Karpas-422 (cell line): ENCODE measurements around the gene PRDM16. TPM values are rescaled to one million over a fixed set of nuclear protein-coding genes. Genes with fewer than 3 reads are reported as not detected.

Experiments used
- DNase-seq: peaks from one replicate; pipeline ENCODE4 v3.0.0-alpha.2; 2015
- H2AFZ ChIP-seq: fragments of 200-600 bp; sonication (generic); 2 replicates; pipeline ENCODE4 v1.6.1; 2014; ENCODE audit warnings: antibody characterized with exemption, low read length, mixed read lengths
- H3K27ac ChIP-seq: fragments of 200-600 bp; sonication (generic); 2 replicates; pipeline ENCODE4 v1.5.1; 2014; ENCODE audit warnings: mild to moderate bottlenecking, low read length, moderate library complexity
- H3K27me3 ChIP-seq: fragments of 200-600 bp; sonication (generic); 2 replicates; pipeline ENCODE4 v1.6.1; 2014; ENCODE audit warnings: low read length, mixed read lengths
- H3K36me3 ChIP-seq: fragments of 200-600 bp; sonication (generic); 2 replicates; pipeline ENCODE4 v1.6.1; 2014; ENCODE audit warnings: low read length, mixed read lengths; ENCODE audit not compliant: insufficient read depth
- H3K4me1 ChIP-seq: fragments of 200-600 bp; sonication (generic); 2 replicates; pipeline ENCODE4 v1.6.1; 2014; ENCODE audit warnings: mild to moderate bottlenecking, low read length, mixed read lengths
- H3K4me2 ChIP-seq: fragments of 200-600 bp; sonication (generic); 2 replicates; pipeline ENCODE4 v1.6.1; 2014; ENCODE audit warnings: low read length, low read depth, mild to moderate bottlenecking; ENCODE audit not compliant: poor library complexity, severe bottlenecking
- H3K4me3 ChIP-seq: fragments of 200-600 bp; sonication (generic); 2 replicates; pipeline ENCODE4 v1.5.1; 2014; ENCODE audit warnings: mild to moderate bottlenecking, antibody characterized with exemption, low read length, mixed read lengths
- H3K79me2 ChIP-seq: fragments of 200-600 bp; sonication (generic); 2 replicates; pipeline ENCODE4 v1.6.1; 2014; ENCODE audit warnings: mild to moderate bottlenecking, low read length, mixed read lengths
- H3K9ac ChIP-seq: fragments of 200-600 bp; sonication (generic); 2 replicates; pipeline ENCODE4 v1.6.0; 2014; ENCODE audit warnings: low read length
- H3K9me2 ChIP-seq: fragments of 200-600 bp; sonication (generic), shearing (Covaris generic); replicated peaks from 2 replicates; pipeline ENCODE4 v1.6.0; 2014; ENCODE audit warnings: mild to moderate bottlenecking, low read length, moderate library complexity; ENCODE audit not compliant: insufficient read depth
- H3K9me3 ChIP-seq: fragments of 300-700, 200-600 bp; sonication (generic); 2 replicates; pipeline ENCODE4 v1.6.1; 2014; ENCODE audit warnings: low read length, mixed read lengths
- H4K20me1 ChIP-seq: fragments of 200-600 bp; sonication (generic); 2 replicates; pipeline ENCODE4 v1.6.1; 2014; ENCODE audit warnings: mild to moderate bottlenecking, antibody characterized with exemption, low read length, low read depth; ENCODE audit not compliant: insufficient read depth
- total RNA-seq: library from RNA; depleted of rRNA; stranded (reverse); fragments of >200 nt; shearing (Covaris generic); gene quantifications from 2 replicates; pipeline ENCODE4 v1.2.3, GENCODE V29; 2014; ENCODE audit warnings: low replicate concordance

The PRDM16 gene
- total RNA-seq, 1 experiment from 2014 or later = not detected

DNA sequence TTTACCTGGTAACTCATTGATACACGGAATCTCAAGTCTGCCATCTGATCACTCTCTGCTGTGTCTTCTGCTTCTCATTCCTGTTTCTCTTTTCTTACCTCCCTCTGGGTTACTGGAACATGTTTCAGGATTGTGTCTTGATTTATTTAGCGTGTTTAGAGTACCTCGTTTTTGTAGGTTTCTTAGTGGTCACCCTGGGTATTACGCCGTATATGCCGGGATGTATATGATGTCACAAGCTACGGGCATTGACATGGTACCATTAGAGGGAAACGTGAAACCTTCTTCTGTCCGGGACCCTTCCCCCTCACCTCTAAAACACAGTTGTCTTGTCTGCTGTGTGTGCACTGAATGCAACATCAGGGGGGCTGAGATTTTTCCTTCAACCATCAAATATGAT is 45.0 kb upstream of the PRDM16 start:
- Histone ChIP-seq H3K9me3 (no peaks in the 10 kb centered on the region), H4K20me1 (no peaks in the 10 kb centered on the region), H3K27me3 (no peaks in the 10 kb centered on the region), H3K4me1 (no peaks in the 10 kb centered on the region), H3K79me2 (no peaks in the 10 kb centered on the region), H3K36me3 (no peaks in the 10 kb centered on the region), H3K9ac (no peak overlapping the region), H3K27ac (no peak overlapping the region), H3K4me2 (no peak overlapping the region), H3K9me2 (no peaks in the 10 kb centered on the region), H2AFZ (no peak overlapping the region), H3K4me3 (no peak overlapping the region)
- DNase-seq = no peak

DNA sequence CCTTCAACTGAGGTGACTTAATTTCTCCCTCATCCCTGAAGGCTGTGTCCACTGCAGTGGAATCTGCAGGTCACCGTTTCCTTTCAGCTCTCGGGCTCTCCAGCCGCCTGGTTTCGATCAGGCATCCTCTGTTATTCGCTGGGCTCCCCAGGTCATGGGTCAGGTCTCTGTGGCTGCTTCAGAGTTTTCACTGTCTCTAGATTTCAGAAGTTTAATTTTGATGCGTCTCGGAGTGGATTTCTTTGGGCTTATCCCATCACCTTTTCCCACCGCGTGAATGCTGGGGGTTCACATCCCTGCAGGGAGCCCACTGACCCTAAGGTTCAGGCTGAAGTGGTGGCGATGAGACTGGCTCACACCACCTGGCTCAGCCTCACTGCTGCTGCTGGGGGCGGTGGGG is 44.4 kb upstream of the PRDM16 start:
- Histone ChIP-seq H3K27me3 (no peaks in the 10 kb centered on the region), H3K9me3 (no peaks in the 10 kb centered on the region), H3K36me3 (no peaks in the 10 kb centered on the region), H3K79me2 (no peaks in the 10 kb centered on the region), H3K4me3 (no peak overlapping the region), H3K4me1 (no peaks in the 10 kb centered on the region), H3K27ac (no peak overlapping the region), H3K9me2 (no peaks in the 10 kb centered on the region), H2AFZ (no peak overlapping the region), H3K9ac (no peak overlapping the region), H3K4me2 (no peak overlapping the region), H4K20me1 (no peaks in the 10 kb centered on the region)
- no peak for DNase-seq

DNA sequence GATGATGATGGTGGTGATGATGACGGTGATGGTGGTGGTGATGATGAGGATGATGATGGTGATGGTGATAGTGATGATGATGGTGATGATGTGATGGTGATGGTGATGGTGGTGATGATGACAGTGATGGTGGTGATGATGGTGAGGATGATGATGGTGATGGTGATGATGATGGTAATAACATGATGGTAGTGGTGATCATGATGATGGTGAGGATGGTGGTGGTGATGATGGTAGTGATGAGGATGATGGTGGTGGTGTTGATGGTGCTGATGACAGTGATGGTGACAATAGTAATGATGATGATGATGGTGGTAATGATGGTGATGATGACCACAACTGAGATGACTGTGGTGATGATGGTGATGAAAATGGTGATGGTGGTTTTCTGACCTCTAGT is 42.9 kb upstream of the PRDM16 start:
- Histone ChIP-seq H3K36me3 (no peaks in the 10 kb centered on the region), H3K9me3 (no peaks in the 10 kb centered on the region), H3K27me3 (no peaks in the 10 kb centered on the region), H3K4me2 (no peak overlapping the region), H2AFZ (no peak overlapping the region), H3K9me2 (no peaks in the 10 kb centered on the region), H3K4me3 (no peak overlapping the region), H3K79me2 (no peaks in the 10 kb centered on the region), H3K9ac (no peak overlapping the region), H3K27ac (no peak overlapping the region), H3K4me1 (no peaks in the 10 kb centered on the region), H4K20me1 (no peaks in the 10 kb centered on the region)
- no peak for DNase-seq

DNA sequence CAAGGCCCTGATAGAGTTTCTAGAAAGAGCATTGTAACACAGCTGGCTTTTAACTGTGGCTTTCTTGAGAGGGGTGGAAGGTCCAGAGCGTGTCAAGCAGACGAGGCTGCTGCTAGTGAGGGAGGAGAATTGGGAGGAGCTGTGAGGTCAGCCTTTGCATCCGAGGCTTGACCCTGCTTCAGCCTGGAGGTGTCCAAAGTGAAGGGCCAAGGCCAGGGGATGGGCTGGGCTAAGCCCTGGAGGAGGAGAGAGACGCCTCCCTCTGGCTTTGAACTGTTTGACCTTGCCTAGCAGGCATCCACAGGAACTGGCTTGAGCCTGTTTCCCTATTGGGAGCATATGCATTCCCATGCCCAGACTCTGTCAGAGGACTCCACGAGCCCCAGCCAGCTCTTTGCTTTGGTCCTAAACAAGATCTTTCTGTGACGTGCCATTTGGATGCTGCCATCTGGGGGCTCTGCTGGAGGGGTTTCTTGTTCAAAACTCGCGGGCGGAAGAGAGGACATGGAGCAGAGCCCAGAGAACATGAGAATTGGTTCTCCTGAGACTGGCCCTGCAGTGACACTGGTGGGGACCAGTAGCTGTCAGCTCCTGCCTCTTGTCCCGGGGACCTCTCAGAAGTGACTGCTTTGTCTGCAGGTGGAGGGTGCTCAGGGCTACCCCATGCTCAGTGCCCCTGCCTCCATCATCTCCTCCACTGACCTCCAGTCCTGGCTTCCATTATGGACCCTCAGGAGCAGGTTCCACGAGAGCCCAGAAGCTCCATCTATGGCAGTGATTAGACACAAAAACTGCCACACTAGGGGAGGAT is 42.2 kb upstream of the PRDM16 start:
- Histone ChIP-seq H3K9me2 (no peaks in the 10 kb centered on the region), H3K27ac (no peak overlapping the region), H4K20me1 (no peaks in the 10 kb centered on the region), H3K4me1 (no peaks in the 10 kb centered on the region), H3K27me3 (no peaks in the 10 kb centered on the region), H3K9me3 (no peaks in the 10 kb centered on the region), H3K9ac (no peak overlapping the region), H3K79me2 (no peaks in the 10 kb centered on the region), H2AFZ (no peak overlapping the region), H3K4me2 (no peak overlapping the region), H3K4me3 (no peak overlapping the region), H3K36me3 (no peaks in the 10 kb centered on the region)
- DNase-seq = no peak

DNA sequence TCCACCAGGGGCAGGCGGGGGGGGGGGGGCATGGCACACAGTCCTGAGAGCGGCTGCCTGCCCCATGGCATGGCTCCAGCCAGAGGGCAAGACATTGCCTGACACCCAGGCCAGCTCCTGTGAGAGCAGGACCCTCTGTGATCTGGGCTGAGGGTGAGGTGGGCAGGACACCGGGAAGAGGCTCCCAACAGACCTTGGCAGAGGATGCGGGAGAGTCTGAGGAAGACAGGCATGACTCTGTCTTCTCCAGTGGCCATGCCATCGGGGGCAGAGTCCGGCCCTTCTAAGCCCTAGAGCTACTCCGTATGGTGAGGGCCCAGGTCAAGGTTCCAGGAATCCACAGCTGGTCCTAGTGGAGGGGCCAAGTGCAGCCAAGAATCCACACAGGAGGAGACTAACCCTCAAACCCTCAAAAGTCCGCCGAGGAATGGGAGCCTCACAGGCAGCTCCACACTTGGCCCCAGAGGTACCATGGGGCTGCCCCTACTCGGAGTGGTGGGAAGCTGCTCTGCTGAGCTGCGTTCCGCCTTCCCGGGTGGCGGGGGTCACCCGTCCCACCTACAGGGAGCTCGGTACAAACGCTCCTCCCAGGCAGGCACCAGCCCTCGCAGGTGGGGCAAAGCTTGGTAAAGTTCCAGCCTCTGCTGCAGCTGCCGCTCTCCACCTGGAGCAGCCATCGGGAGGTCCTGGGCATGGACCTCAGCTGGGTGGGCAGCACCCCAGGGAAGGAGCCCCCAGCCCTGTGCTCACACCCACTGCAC is 41.2 kb upstream of the PRDM16 start:
- H3K4me3 ChIP-seq = no peak overlapping the region
- no peak overlapping the region for H3K9ac ChIP-seq
- H3K36me3 ChIP-seq = no peaks in the 10 kb centered on the region
- no peaks in the 10 kb centered on the region for H3K9me2 ChIP-seq
- no peaks in the 10 kb centered on the region for H3K27me3 ChIP-seq
- no peaks in the 10 kb centered on the region for H3K4me1 ChIP-seq
- no peaks in the 10 kb centered on the region for H4K20me1 ChIP-seq
- no peak overlapping the region for H2AFZ ChIP-seq
- H3K79me2 ChIP-seq = no peaks in the 10 kb centered on the region
- no peak overlapping the region for H3K4me2 ChIP-seq
- no peaks in the 10 kb centered on the region for H3K9me3 ChIP-seq
- no peak for DNase-seq
- H3K27ac ChIP-seq = no peak overlapping the region

DNA sequence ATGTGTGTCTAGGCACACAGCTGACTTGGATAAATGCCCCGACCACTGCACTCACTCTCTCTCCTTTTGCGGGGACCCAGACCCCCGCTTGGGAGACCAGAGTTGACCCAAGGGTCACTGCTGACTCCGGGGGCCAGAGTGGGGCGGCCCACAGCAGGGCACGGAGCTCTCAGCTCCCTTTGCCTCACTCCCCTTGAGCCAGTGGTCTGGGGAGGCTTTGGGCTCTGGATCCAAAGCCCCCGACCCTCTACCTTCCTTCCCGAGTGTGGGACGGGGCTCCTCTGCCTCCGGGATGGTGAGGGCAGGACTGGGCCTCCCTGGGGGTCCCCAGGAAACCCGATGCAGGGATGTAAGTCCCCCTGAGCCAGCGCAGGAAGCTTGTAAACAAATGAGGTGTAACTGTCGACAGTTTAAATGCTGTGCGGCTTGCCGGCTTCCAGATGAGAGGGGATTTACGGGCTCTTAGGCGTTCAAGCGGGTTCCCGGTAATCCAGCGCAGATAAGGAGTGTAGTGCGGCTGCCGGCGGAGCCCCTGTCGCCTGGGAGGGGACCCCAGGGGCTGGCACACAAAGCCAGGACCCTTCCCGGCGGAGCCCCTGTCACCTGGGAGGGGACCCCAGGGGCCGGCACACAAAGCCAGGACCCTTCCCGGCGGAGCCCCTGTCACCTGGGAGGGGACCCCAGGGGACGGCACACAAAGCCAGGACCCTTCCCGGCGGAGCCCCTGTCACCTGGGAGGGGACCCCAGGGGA is 40.3 kb upstream of the PRDM16 start:
- H3K9ac ChIP-seq = no peak overlapping the region
- no peaks in the 10 kb centered on the region for H3K36me3 ChIP-seq
- DNase-seq = no peak
- H2AFZ ChIP-seq = no peak overlapping the region
- H4K20me1 ChIP-seq = no peaks in the 10 kb centered on the region
- no peaks in the 10 kb centered on the region for H3K9me2 ChIP-seq
- no peak overlapping the region for H3K27ac ChIP-seq
- no peaks in the 10 kb centered on the region for H3K4me1 ChIP-seq
- H3K4me2 ChIP-seq = no peak overlapping the region
- no peaks in the 10 kb centered on the region for H3K79me2 ChIP-seq
- H3K9me3 ChIP-seq = no peaks in the 10 kb centered on the region
- no peak overlapping the region for H3K4me3 ChIP-seq
- H3K27me3 ChIP-seq = no peaks in the 10 kb centered on the region

DNA sequence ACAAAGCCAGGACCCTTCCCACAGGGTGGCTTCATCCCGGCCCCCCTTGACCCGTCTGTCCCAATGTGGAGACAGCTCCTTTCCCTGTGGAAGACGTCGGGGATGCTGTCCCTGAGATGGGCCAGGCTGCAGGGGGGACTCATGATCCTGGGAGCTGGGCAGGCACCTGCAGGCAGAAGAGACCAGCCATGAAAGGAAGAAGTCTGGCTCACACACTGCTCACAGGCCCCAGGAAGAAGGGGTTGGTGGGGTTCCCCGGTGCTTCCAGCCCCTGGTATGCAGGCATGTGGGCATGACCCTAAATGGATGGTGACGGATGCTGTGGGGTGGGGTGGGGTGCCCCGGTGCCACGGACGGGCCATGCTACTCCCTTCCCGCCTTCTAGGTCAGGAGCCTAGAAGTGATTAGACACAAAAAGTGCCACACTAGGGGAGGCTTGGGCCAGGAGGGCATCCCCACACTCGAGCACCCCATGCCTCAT is 39.5 kb upstream of the PRDM16 start:
- no peaks in the 10 kb centered on the region for H3K9me2 ChIP-seq
- no peak overlapping the region for H3K4me3 ChIP-seq
- H3K4me2 ChIP-seq = no peak overlapping the region
- H3K9me3 ChIP-seq = no peaks in the 10 kb centered on the region
- no peaks in the 10 kb centered on the region for H3K36me3 ChIP-seq
- H3K79me2 ChIP-seq = no peaks in the 10 kb centered on the region
- H3K27ac ChIP-seq = no peak overlapping the region
- H4K20me1 ChIP-seq = no peaks in the 10 kb centered on the region
- DNase-seq = no peak
- H3K27me3 ChIP-seq = no peaks in the 10 kb centered on the region
- no peak overlapping the region for H3K9ac ChIP-seq
- H3K4me1 ChIP-seq = no peaks in the 10 kb centered on the region
- no peak overlapping the region for H2AFZ ChIP-seq
